Measurements from ENCODE around the gene KRTAP5-3. TPM values are rescaled to one million over a fixed set of nuclear protein-coding genes. Genes with fewer than 3 reads are reported as not detected.

KRTAP5-3 gene
- total and polyA plus RNA-seq, 9 of the 15 experiments (the other 6 are each of a cell fraction or from before 2014, with no cell fraction given): not detected

- ATAC-seq: peak; percentile 92
- Histone ChIP-seq H3K4me3 (no peak overlapping the region), H3K36me3 (ENCODE audit: control insufficient read depth, insufficient read depth, low read length) (no peaks in the 10 kb centered on the region), H3K27ac (ENCODE audit: extremely low read depth, low read depth, low read length) (no peak overlapping the region), H3K9ac (ENCODE audit: insufficient read depth in 1 of 2, low read depth in 2 of 2, low read length in 2 of 2) (no peak overlapping the region), H3K4me2 (ENCODE audit: insufficient read depth, low read length) (no peak overlapping the region), H3K79me2 (ENCODE audit: control insufficient read depth, insufficient read depth, low read length) (no peaks in the 10 kb centered on the region), H3K9me3 (replicated peaks; ENCODE audit: control insufficient read depth, insufficient read depth, low read depth, low read length) (no peaks in the 10 kb centered on the region), H2AFZ (ENCODE audit: low read depth, low read length) (no peak overlapping the region), H3K9me1 (ENCODE audit: control insufficient read depth, insufficient read depth, low read length) (no peaks in the 10 kb centered on the region), H3K4me1 (replicated peaks in 1 of 2; ENCODE audit: control insufficient read depth in 2 of 2, insufficient read depth in 2 of 2, low read length in 2 of 2) (peaks cover 0 to 9% of the 10 kb centered on the region in 2 experiments; a peak in 2 of 5 replicates), H3K27me3 (ENCODE audit: control insufficient read depth in 2 of 2, insufficient read depth in 2 of 2, low read length in 2 of 2) (peaks cover 8 to 63% of the 10 kb centered on the region in 2 experiments; a peak in 4 of 5 replicates), H4K20me1 (replicated peaks; ENCODE audit: control insufficient read depth, insufficient read depth, low read length) (peaks cover 8% of the 10 kb centered on the region)
- WGBS (ENCODE audit: insufficient coverage, low coverage, missing lambda C conversion rate): 5% methylated on average over 32 of the region's 32 CpGs
- DNase-seq (ENCODE audit: extremely low read depth in 1 of 4, low spot score in 3 of 4): peak; percentile 50 to 79 (median 72)
- intact Hi-C loops (cut with micrococcal nuclease) (no loop called here), in situ Hi-C loops (cut with MboI) (no loop called here)
- FAIRE-seq: peak; percentile 74
- no TSS peak for BruUV-seq (replicated peaks)
- CTCF ChIA-PET (ENCODE audit: low intra/inter-chr PET ratio): interaction anchor here (0.6 kb wide), 1 partner anchor 13 kb away, joined by 3 read pairs; no protein-coding TSS in a partner anchor
- POLR2A ChIA-PET: no interaction called here
- TF ChIP-seq, protein P1, sequence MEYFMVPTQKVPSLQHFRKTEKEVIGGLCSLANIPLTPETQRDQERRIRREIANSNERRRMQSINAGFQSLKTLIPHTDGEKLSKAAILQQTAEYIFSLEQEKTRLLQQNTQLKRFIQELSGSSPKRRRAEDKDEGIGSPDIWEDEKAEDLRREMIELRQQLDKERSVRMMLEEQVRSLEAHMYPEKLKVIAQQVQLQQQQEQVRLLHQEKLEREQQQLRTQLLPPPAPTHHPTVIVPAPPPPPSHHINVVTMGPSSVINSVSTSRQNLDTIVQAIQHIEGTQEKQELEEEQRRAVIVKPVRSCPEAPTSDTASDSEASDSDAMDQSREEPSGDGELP (CRISPR knock-in tag; IDR thresholded peaks at IDR 0.05; ENCODE audit: borderline replicate concordance): 0 out of 2 replicates have a peak, but pooled peaks have one; percentile 16
- TF ChIP-seq DMBX1 (CRISPR knock-in tag; IDR thresholded peaks at IDR 0.05; ENCODE audit: borderline replicate concordance) (no peak), ZNF561 (CRISPR knock-in tag; conservative IDR thresholded peaks at IDR 0.05) (no peak), ZNF584 (CRISPR knock-in tag; IDR thresholded peaks at IDR 0.05; ENCODE audit: low read depth) (no peak), ZBTB34 (CRISPR knock-in tag; IDR thresholded peaks at IDR 0.05) (no peak), GTF2F1 (IDR thresholded peaks at IDR 0.05; ENCODE audit: low read depth, low read length) (no peak), CREM (IDR thresholded peaks at IDR 0.05; ENCODE audit: low read depth) (0 out of 2 replicates have a peak, but pooled peaks have one; percentile 33), PCBP2 (IDR thresholded peaks at IDR 0.05; ENCODE audit: low read depth, low read length, poor library complexity, severe bottlenecking) (no peak), CTCFL (IDR thresholded peaks at IDR 0.05; ENCODE audit: borderline replicate concordance, insufficient read depth, low read depth, low read length, poor library complexity, severe bottlenecking) (peak; percentile 50), PRDM10 (IDR thresholded peaks at IDR 0.05; ENCODE audit: partially characterized antibody) (no peak)
These were observed 32.0 kb upstream of the KRTAP5-3 start for GRCh38 chr11:1640076-1640946.

Data from K562 (cell line).